Tibial nerve (tissue), 4 donors: ENCODE data around the gene RPL35.

Experiments used
- CTCF ChIP-seq, 5 experiments: fragments of 200-600 bp in 3 of 5; fragments of 450-650 bp in 2 of 5; sonication (generic) in 3 of 5; IDR thresholded peaks; one replicate each; pipeline ENCODE4 v1.5.1; 2016 to 2019; ENCODE audit warnings: antibody characterized with exemption in 5 of 5, mild to moderate bottlenecking in 3 of 5, moderate library complexity in 2 of 5
- EP300 ChIP-seq, 2 donors: sonication (generic); formaldehyde crosslinking; IDR thresholded peaks; one replicate each; pipeline ENCODE4 v1.6.1; 2017; ENCODE audit warnings: antibody characterized with exemption in 2 of 2, mild to moderate bottlenecking in 1 of 2
- POLR2A ChIP-seq, 2 donors: fragments of 450-650 bp; IDR thresholded peaks; one replicate each; pipeline ENCODE4 v1.6.1; 2017; ENCODE audit warnings: antibody characterized with exemption in 2 of 2, mild to moderate bottlenecking in 2 of 2, moderate library complexity in 2 of 2

GRCh38 chr9:124858330-124859046 lies 3.3 kb downstream of the RPL35 start:
- no peak for TF ChIP-seq CTCF (IDR thresholded peaks at IDR 0.05)
- no peak for TF ChIP-seq POLR2A (IDR thresholded peaks at IDR 0.05)
- no peak for TF ChIP-seq EP300 (IDR thresholded peaks at IDR 0.05)
